ENCODE results near the gene CIC.

CIC gene

DNA sequence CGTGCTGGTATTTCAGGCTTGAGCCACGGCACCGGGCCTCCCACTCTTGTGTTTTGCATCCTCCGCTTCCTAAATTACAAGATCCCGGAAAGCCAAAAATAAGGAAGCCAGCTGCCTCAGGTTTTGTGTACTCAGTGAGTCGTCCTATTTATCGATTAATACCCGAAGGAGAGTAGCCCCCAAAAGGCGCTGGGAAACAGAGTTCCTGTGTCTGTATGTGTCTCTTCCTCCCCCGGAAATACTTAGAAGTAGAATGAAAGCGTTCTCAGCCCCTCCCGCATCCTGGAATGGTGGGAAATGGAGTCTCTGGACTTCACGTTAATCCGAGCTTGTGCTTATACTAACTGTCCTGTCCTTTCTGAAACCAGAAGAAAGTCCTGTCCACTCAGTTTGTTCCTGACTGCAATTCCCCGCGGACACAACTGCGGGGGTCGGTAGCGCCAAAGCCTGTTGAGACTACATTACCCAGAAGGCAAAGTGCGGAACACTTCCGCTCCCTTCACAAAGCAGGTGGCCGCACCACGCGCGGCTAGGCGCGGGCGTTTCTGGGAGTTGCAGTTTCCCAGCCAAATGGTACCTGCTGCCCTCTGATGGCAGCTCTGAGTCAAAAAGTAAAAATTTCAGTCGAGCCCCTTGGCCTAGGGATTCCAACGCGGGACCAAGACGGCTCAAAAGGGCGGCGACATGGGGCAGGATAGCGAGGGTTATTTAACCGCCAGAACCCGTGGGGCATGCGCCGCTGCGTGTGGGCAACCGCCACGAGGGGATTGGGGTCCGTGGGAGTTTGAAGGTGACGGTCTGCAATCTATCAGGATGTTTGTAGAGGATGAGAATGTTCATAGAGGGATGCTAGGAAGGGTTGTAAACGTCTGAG is 24.5 kb upstream of the CIC start:
- DNase-seq: peak; percentile 67 to 86 (median 78)

- no peak for DNase-seq
Observed at GRCh38 chr19:42245231-42245630, 23.8 kb upstream of the CIC start.

GRCh38 chr19:42246143-42246921 is 22.7 kb upstream of the CIC start:
- DNase-seq: no peak

DNA sequence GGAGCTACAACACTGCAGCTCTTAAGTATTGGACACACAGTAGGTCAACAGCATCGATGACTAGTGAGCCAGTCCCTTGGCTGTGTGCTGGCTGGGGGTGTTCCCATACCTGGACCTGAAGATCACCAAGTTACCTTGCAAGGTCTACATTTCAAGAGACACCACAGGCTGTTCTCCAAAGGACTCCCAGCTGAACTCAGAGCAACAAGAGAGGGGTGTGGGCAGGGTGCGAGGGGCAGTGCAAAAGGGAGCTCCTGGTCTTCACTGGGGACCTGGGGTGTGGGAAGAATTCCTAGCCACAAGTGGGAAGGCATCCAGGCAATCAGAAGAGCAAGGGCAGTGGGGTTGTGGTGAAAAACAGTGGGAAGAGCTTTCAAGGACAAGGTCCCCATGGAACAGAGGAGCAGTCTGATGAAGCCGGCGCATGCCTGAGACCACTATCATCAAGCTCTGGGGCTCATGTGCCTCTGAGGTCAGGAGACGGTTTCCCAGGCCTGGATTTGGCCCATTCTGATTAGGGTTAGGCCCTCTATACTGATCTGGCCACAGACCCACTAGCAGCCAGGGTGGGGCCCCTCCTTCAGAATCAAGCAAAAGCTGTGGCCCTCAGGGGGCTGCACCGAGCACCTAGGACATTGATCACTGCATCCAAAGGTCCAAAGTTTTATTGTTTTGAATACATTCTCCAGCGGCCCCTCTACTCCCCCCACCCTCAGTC is 22.0 kb upstream of the CIC start:
- no peak for DNase-seq

DNA sequence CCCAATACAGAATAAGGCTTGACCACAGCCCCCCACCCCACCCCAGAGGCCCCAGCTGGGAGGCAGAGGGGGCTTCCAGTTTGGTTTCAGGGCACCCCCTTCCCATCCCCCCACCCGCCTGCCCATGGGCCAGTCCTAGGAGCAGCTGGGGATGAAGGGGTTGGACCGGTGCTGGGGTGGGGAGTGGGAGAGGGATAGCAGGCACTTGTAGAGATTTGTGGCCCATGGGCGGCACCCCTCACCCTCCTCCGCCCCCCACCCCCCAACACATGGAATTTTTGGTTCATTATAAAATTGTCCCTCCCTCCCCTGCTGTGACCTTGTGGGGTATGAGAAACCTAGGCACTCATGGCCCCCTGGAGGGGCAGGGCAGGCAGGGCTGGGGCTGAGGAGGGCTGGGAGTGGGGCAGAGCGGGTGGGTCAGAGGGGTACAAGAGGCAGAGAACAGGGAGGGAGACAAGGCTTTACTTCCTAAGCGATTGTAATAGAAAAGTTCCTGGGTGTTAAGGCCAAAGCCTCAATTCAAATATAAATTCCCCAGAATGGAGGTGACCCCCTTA is 21.3 kb upstream of the CIC start:
- DNase-seq: no peak

GRCh38 chr19:42248270-42249148 is 20.5 kb upstream of the CIC start:
- DNase-seq: no peak

DNA sequence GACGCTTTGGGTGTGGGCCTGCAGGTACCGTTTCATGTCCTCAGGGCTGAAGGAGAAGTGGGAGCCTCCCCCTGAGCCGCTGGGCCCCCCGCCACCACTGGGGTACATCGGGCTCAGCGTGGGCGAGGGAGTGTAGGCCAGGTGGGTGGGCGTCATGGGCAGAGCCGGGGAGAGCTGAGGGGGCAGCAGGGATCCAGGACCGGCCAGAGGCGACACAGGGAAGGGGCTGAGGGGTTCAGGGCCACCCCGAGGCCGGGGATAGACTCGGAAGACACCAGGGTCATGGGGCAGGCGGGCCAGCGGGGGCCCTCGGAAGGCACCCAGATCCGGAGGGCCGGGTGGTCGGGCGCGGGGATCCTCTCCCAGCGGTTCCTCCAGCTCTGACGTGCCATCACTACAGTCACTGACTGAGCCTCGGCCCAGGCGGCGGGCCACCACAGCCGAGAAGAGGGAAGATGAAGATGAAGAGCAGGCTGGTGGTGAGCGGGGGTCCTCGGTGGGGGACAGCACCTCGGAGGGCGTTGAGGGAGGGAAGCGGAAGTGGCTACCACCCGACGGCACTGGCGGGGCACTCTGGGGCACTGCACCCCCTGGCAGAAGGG is 19.8 kb upstream of the CIC start:
- no peak for DNase-seq

GRCh38 chr19:42249769-42250168 is 19.3 kb upstream of the CIC start:
- no peak for DNase-seq

DNA sequence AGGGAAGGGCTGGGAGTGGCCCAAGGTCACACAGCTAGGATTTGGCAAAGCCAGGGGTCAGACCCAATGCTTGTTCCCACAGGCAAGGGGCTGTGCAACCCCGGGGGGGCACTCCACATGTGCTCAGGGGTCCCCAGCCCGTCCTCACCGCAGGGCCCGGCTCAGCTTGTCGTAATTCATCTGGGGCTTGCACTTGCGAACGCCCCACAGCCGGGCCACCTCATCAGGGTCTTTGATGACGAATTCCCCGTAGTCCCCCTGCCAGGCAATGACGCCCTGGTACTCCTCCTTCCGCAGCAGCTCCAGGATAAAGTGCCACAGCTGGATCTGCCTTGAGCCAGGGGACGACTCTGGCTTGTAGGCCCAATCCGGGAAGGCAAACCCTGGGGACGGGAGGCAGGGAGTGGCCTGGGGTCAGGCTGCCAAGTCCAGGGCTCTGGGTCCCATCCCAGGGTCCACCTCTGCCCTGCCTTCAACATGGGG is 18.8 kb upstream of the CIC start:
- no peak for DNase-seq

DNA sequence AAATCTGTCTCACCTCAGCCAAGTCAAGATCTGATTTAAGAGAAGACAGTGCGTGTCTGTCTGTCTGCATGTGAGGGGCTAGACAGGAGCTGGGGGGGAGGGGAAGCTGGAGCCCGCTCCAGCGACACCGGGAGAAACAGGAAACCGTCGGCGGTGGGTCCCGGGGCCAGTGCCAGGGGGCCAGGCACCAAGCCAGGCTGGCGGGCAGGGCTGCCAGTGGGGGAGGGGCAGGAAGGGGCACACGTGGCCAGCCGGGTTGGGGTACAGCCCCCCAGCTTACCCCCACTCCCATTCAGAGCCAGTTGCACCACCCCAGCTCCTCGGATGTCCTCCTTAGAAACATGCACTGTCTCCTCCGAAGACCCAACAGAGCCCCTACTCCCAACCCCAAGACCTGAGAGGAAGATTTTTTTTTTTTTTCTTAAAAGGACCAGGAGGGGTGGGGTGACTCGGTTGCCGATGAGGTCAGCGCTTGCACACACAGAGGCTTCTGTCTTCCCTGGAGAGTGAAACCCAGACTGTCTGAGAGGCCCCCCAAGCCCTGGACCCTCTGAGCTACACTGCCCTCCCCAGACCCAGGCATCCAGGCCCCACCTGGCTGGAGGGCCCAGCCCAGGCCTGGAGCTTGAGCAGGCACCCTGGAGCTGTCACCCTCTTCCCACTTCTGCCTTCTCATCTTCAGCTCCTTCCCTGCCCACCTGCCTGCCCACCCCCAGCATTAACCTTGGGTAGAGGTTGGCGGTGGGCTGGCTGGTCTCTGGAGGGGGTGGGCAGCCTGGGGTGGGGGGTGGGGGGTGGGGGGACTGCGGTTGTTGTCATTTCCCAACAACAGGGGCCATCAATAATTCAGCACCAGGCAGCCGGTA is 18.2 kb upstream of the CIC start:
- DNase-seq: no peak

DNA sequence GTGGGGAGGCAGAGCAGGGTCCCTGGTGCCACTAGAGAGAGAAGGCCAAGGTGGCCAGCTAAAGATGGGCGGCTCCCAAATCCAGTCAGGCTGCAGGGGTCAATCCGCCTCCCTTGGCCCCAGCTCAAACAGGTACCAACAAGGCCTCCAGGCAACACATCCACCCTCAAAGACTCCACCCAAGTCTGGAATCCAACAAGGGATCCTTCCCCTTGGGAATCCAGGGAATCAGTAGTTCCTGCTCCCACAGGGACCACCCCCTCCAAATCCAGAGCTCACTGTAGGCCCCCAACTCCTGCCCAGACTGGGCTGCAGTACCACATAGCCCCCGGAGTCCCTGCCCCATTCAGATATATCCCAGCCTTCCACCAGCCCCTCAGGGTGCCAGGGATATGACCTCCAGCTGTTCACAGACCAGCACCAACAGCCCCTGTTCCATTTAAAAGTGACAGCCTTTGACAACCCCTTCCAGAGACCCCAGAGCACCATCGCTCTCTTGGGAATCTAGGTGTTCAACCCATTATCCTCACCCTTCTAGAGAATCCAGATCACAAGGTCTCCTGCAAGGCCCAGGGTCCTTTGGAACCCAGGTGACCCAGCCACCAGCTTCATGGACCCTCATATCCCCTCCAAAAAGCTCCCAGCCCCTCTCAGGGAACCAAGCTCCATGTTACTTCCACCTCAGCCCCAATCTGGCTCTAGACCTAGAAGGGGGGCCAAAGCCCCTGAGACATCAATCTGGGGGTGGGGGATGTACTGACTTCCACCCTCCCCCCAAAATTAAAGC is 17.3 kb upstream of the CIC start:
- no peak for DNase-seq

DNA sequence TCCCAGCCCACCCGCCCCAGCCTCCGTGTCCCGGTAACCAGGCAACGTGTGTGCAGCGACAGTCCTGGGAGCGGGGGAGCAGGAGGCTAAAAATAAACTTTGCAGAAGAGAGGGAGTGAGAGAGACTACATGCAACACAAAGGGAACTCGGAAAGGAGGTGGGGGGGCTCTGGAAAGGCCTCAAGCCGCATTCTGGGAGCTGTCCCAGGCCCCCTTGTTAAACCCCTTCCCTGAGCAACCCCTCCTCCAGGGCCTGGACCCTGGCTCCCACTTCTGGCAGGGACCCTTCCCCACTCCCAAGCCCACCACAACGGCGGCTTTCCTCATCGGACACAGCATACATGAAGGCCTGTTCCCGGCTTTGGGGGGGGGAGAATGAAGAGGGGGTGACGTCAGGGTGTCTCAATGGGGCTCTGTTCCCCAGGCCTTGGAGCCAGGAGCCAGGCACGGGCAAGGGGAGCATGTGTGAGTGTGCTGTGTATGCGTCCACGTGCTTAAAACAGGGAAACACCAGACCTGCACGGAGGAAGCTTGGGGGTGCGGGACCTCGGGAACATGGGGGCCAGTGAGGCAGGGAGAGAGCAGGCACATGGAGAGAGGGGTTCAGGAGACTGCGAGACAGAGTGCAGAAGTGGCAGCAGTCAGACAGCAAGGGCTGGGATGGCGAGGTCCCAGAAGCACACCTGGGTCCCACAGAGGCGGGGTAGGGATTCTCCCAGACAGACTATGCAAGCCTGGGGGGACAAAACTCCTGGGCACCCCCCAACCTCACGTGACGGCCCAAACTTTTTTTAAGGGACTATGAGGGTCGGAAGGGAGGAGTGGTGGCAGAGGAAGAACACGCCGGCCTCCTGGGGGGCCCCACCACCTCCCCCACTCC is 16.4 kb upstream of the CIC start:
- DNase-seq: no peak

GRCh38 chr19:42253245-42254088 is 15.6 kb upstream of the CIC start:
- DNase-seq: peak in 1 of 4 experiments; percentile 69

- peak; percentile 45 to 79 (median 56) for DNase-seq
Observed at GRCh38 chr19:42254089-42254849, 14.8 kb upstream of the CIC start.

DNA sequence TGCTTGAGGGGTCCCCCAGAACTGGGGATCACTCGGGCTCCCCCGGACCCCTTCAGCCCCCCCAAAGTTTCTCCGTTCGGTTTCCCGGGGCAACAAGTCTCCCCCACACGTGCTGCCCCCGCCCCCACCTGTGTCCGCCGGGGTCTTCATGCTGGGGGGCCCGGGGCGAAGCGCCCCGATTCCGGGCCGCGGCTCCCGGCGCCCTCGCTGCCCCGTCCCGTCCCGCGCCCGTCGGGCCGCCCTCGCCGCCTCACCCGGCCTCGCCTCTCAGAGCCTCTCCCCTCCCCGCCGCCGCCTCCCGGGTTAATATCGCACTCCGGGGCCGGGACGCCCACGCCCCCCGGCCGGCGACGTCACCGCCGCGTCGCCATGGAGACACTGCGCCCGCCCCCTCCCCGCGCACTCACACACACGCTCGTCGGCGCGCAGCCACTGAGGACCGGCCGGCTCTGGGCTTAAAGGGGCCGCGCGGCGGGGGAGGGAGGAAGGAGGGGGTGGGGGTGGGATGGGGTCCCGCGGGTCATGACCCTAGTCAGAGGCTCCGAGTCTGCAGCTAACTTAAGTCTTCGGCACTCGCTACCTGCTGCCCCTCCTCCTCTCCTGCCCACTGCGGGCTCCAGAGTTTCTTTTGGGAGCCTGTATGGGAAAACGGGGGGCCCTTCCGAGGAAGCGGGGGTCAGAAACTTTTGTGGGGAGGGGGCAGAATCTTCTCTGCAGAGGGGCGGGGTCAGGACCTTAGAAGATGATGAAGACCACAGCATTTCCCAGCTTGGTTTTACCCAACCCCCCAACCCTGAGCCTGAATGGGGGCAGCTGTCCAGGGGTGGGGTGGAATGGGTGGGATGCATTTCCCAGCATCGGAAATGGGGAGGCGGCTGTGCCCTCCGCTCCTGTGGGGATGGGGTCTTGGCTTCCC is 13.9 kb upstream of the CIC start, which contains the start of gene ERF:
Gene ERF, minus strand, starts transcription at position 279 of the 916 bp plus-strand sequence. Its CDS starts 129 bp downstream, at position 150.
- peak; percentile 86 to 94 (median 88) for DNase-seq
